Psoas muscle (tissue), 8 donors: ENCODE results near the gene GNB1L. TPM values are rescaled to one million over a fixed set of nuclear protein-coding genes. Genes with fewer than 3 reads are reported as not detected.

Experiments used
- ATAC-seq, 4 donors: fragments of 200-7000 bp; cut with Tn5 transposase; one replicate each; pipeline ENCODE4 v1.9.1; 2020; ENCODE audit warnings: moderate library complexity in 3 of 4, mild to moderate bottlenecking in 2 of 4
- DNase-seq, 2 donors: peaks; one replicate each; pipeline ENCODE4 v3.0.0-alpha.2; 2020
- H3K27ac ChIP-seq: fragments of 200-600 bp; one replicate; pipeline ENCODE4 v1.8.0; 2022
- H3K27me3 ChIP-seq, 3 donors: fragments of 200-600 bp in 1 of 3; one replicate each; pipeline versions ENCODE4 v1.6.1 to v1.8.0; 2013 to 2022; ENCODE audit warnings: low read length in 2 of 3, mild to moderate bottlenecking in 2 of 3, moderate library complexity in 1 of 3; ENCODE audit not compliant: insufficient read depth in 3 of 3
- H3K36me3 ChIP-seq, 2 donors: fragments of 200-600 bp in 1 of 2; one replicate each; pipeline versions ENCODE4 v1.6.1 to v1.8.0; 2013 to 2022; ENCODE audit warnings: low read depth in 1 of 2, mild to moderate bottlenecking in 1 of 2, moderate library complexity in 1 of 2; ENCODE audit not compliant: insufficient read depth in 1 of 2
- H3K4me1 ChIP-seq: fragments of 200-600 bp; one replicate; pipeline ENCODE4 v1.8.0; 2022
- H3K4me3 ChIP-seq: fragments of 200-600 bp; one replicate; pipeline ENCODE4 v1.8.0; 2022; ENCODE audit warnings: mild to moderate bottlenecking
- H3K9me3 ChIP-seq: fragments of 200-600 bp; one replicate; pipeline ENCODE4 v1.8.0; 2022
- CTCF ChIP-seq: fragments of 200-600 bp; IDR thresholded peaks from one replicate; pipeline ENCODE4 v1.8.0; 2022; ENCODE audit warnings: antibody characterized with exemption
- WGBS, 3 donors: extraction: QIAGEN DNeasy Blood & Tissue Kit; methylation state at CpG; one replicate each; pipeline versions ENCODE4 v1.1.6 to v1.1.7; 2013; 5-methylcytosine and 5-hydroxymethylcytosine counted together
- intact Hi-C, 2 donors: fragments of 100-400 bp; cut with DNase I; formaldehyde crosslinking; loops; one replicate each; pipeline versions ENCODE4 v1.11.0 to v1.14.2; 2022
- polyA plus RNA-seq, 3 donors: library from polyadenylated mRNA; stranded (reverse); fragments of 200-250 nt; gene quantifications; one replicate each; pipeline ENCODE4 v1.2.3, GENCODE V29; 2013
- total RNA-seq, 4 donors: library from RNA; stranded (reverse); fragmentation: NEBNext Ultra II Directional in 2 of 4; extraction: Animal tissue kit (Norgen Biotek cat#: 25700) in 2 of 4; gene quantifications; one replicate each; pipeline versions ENCODE4 v1.2.1 to v1.2.4, GENCODE V29; 2021 to 2023
- donor health status: healthy with polysubstance abuse.
- donor health status: DM: no; HTN: no; CAD: no; lungs with moderate emphysema.
- donor health status: Bipolar disorder and iron deficiency.
- donor health status: healthy.
- donor health status: DM: yes; HTN: yes; CAD: no.
- donor health status: DM: no; HTN: no; CAD: no.
- donor health status: DM: no; HTN: no; CAD: no.
- donor health status: DM: yes; HTN: yes; CAD: no.

GNB1L gene
- total and polyA plus RNA-seq, 7 donors: 1.5 to 7.6 (median 3.3) TPM

- no peaks in the 10 kb centered on the region for H3K4me1 ChIP-seq
- WGBS, 3 donors: 72 to 89% (median 74%) methylated on average over 5 of the region's 5 CpGs
- H3K36me3 ChIP-seq: no peaks in the 10 kb centered on the region
- no peak overlapping the region for H3K27ac ChIP-seq
- H3K27me3 ChIP-seq: no peaks in the 10 kb centered on the region
- DNase-seq (no peak), ATAC-seq (no peak)
- no peak for TF ChIP-seq CTCF
- H3K4me3 ChIP-seq: no peak overlapping the region
- intact Hi-C loops: loop anchor here in 1 of 2 donors (5.0 kb wide), 1 partner anchor 119 kb away; the partner anchor contains the start of genes GNB1L and RTL10
- H3K9me3 ChIP-seq: no peaks in the 10 kb centered on the region
Observed at GRCh38 chr22:19733755-19734154, 120.9 kb downstream of the GNB1L start.

Other genes starting within 250 kb of the GNB1L start
- gene SEPTIN5, start 140.4 kb downstream of the GNB1L start, total RNA-seq: 10 to 100 TPM in 1 of 4 donors, 1 to 10 TPM in 3; 6.0 to 10.9 (median 8.3) TPM
- gene SEPTIN5, start 140.4 kb downstream of the GNB1L start, polyA plus RNA-seq: 1 to 10 TPM; 3.7 to 7.0 (median 4.8) TPM
- gene GP1BB, start 131.3 kb downstream of the GNB1L start, total RNA-seq: 1 to 10 TPM in 1 of 4 donors, not detected in 3; 1.8 TPM
- under 1 TPM; 0.14 to 0.63 (median 0.53) TPM for gene GP1BB, start 131.3 kb downstream of the GNB1L start, polyA plus RNA-seq
- 100 to 1,000 TPM in 2 of 4 donors, 10 to 100 TPM in 2; 76.0 to 112 (median 91.8) TPM for gene TBX1, start 94.1 kb downstream of the GNB1L start, total RNA-seq
- 10 to 100 TPM; 18.2 to 80.8 (median 63.8) TPM for gene TBX1, start 94.1 kb downstream of the GNB1L start, polyA plus RNA-seq
- 1 to 10 TPM; 5.3 to 9.7 (median 8.1) TPM for gene RTL10, start within 50 bp of the GNB1L start, total RNA-seq
- gene RTL10, start within 50 bp of the GNB1L start, polyA plus RNA-seq: 1 to 10 TPM; 5.9 to 7.9 (median 6.3) TPM
- 100 to 1,000 TPM in 2 of 4 donors, 10 to 100 TPM in 2; 63.6 to 146 (median 115) TPM for gene COMT, start 86.9 kb upstream of the GNB1L start, total RNA-seq
- gene COMT, start 86.9 kb upstream of the GNB1L start, polyA plus RNA-seq: 100 to 1,000 TPM; 100 to 142 (median 117) TPM
- 10 to 100 TPM; 18.4 to 35.1 (median 24.5) TPM for gene TXNRD2, start 86.9 kb upstream of the GNB1L start, total RNA-seq
- gene TXNRD2, start 86.9 kb upstream of the GNB1L start, polyA plus RNA-seq: 10 to 100 TPM; 13.7 to 23.5 (median 16.0) TPM
- gene ARVCF, start 161.9 kb upstream of the GNB1L start, total RNA-seq: 10 to 100 TPM in 2 of 4 donors, 1 to 10 TPM in 2; 8.7 to 28.0 (median 14.8) TPM
- gene ARVCF, start 161.9 kb upstream of the GNB1L start, polyA plus RNA-seq: 1 to 10 TPM; 3.6 to 7.3 (median 7.0) TPM
- 10 to 100 TPM; 20.6 to 41.0 (median 36.4) TPM for gene TANGO2, start 166.2 kb upstream of the GNB1L start, total RNA-seq
- 10 to 100 TPM; 28.2 to 73.3 (median 28.5) TPM for gene TANGO2, start 166.2 kb upstream of the GNB1L start, polyA plus RNA-seq
- gene DGCR8, start 225.4 kb upstream of the GNB1L start, total RNA-seq: 10 to 100 TPM; 12.2 to 19.5 (median 15.0) TPM
- 10 to 100 TPM; 10.5 to 21.5 (median 15.3) TPM for gene DGCR8, start 225.4 kb upstream of the GNB1L start, polyA plus RNA-seq